HepG2 (cell line): ENCODE measurements around the gene ATRIP. TPM values are rescaled to one million over a fixed set of nuclear protein-coding genes. Genes with fewer than 3 reads are reported as not detected.

ENCODE experiments used
- ATF7-NPFF ChIP-seq: sonication (generic); formaldehyde crosslinking; IDR thresholded peaks from 2 replicates; pipeline ENCODE4 v1.8.1; 2023; ENCODE audit warnings: mild to moderate bottlenecking, low read depth, missing genetic modification reagents, moderate library complexity
- CBX5 ChIP-seq: sonication (generic); formaldehyde crosslinking; IDR thresholded peaks from 2 replicates; pipeline ENCODE4 v1.4.0; 2020; ENCODE audit warnings: missing genetic modification reagents, borderline replicate concordance
- ERF ChIP-seq: IDR thresholded peaks from 2 replicates; pipeline ENCODE4 v1.6.1; 2018; ENCODE audit warnings: missing biosample characterization, missing genetic modification reagents
- ESRRA ChIP-seq: sonication (generic); formaldehyde crosslinking; IDR thresholded peaks from 2 replicates; pipeline ENCODE4 v1.5.1; 2020; ENCODE audit warnings: mild to moderate bottlenecking, low read depth, missing genetic modification reagents
- KDM3A ChIP-seq: IDR thresholded peaks from 2 replicates; pipeline ENCODE4 v1.6.1; 2018; ENCODE audit warnings: low read depth, missing compliant biosample characterization
- KDM4B ChIP-seq: sonication (generic); formaldehyde crosslinking; IDR thresholded peaks from 2 replicates; pipeline ENCODE4 v1.4.0; 2020; ENCODE audit warnings: missing genetic modification reagents
- KDM5B ChIP-seq: sonication (generic); formaldehyde crosslinking; IDR thresholded peaks from 2 replicates; pipeline ENCODE4 v1.4.0; 2020; ENCODE audit warnings: missing genetic modification reagents, mild to moderate bottlenecking, borderline replicate concordance
- MTF2 ChIP-seq: sonication (generic); formaldehyde crosslinking; IDR thresholded peaks from 2 replicates; pipeline ENCODE4 v1.5.0; 2020; ENCODE audit warnings: missing genetic modification reagents, borderline replicate concordance
- THYN1 ChIP-seq: sonication (generic); formaldehyde crosslinking; IDR thresholded peaks from 2 replicates; pipeline ENCODE4 v1.8.1; 2023; ENCODE audit warnings: low read depth, mild to moderate bottlenecking, moderate library complexity, missing genetic modification reagents, borderline replicate concordance
- ZBTB3 ChIP-seq: sonication (generic); formaldehyde crosslinking; IDR thresholded peaks from 2 replicates; pipeline ENCODE4 v1.4.0; 2020; ENCODE audit warnings: low read depth, mild to moderate bottlenecking, moderate library complexity, missing genetic modification reagents, borderline replicate concordance
- ZNF605 ChIP-seq: sonication (generic); formaldehyde crosslinking; IDR thresholded peaks from 2 replicates; pipeline ENCODE4 v1.8.0; 2022; ENCODE audit warnings: mild to moderate bottlenecking, missing genetic modification reagents
- polyA plus RNA-seq, 8 experiments: library from polyadenylated mRNA; depleted of rRNA in 3 of 8; stranded (reverse) in 7 of 8; unstranded in 1 of 8; fragments of >200 nt; fragmentation: Illumina TruSeq in 4 of 8; extraction: Trizol in 4 of 8; gene quantifications; 2 replicates each; pipeline versions ENCODE4 v1.2.1 to v1.2.3, GENCODE V29; 2011 to 2016; ENCODE audit warnings: low read depth in 4 of 8, missing spikeins in 1 of 8, mixed read lengths in 1 of 8; ENCODE audit not compliant: insufficient read depth in 1 of 8
- total RNA-seq, 5 experiments: library from RNA; depleted of rRNA; stranded (reverse); fragments of >200 nt; fragmentation: Illumina TruSeq; extraction: Trizol; gene quantifications; 2 replicates each; pipeline ENCODE4 v1.2.3, GENCODE V29; 2016; ENCODE audit warnings: low read depth in 1 of 5
- TF ChIP-seq, protein P1 (sequence below): sonication (generic); formaldehyde crosslinking; IDR thresholded peaks from 2 replicates; pipeline ENCODE4 v1.4.0; 2020; ENCODE audit warnings: missing genetic modification reagents, borderline replicate concordance
- TF ChIP-seq, protein P2 (sequence below): sonication (generic); formaldehyde crosslinking; IDR thresholded peaks from 2 replicates; pipeline ENCODE4 v1.4.0; 2020; ENCODE audit warnings: missing genetic modification reagents, mild to moderate bottlenecking, borderline replicate concordance
- TF ChIP-seq, protein P3 (sequence below): sonication (generic); formaldehyde crosslinking; IDR thresholded peaks from 2 replicates; pipeline ENCODE4 v1.4.0; 2020; ENCODE audit warnings: missing genetic modification reagents, borderline replicate concordance
- TF ChIP-seq, protein P4 (sequence below): fragments of 450-650 bp; IDR thresholded peaks from 2 replicates; pipeline ENCODE4 v1.6.1; 2017; ENCODE audit warnings: mild to moderate bottlenecking

ATRIP gene
- total and polyA plus RNA-seq, 2 of the 13 experiments (the other 11 are each of a cell fraction or from before 2014, with no cell fraction given) = 5.1 to 12.5 TPM

DNA sequence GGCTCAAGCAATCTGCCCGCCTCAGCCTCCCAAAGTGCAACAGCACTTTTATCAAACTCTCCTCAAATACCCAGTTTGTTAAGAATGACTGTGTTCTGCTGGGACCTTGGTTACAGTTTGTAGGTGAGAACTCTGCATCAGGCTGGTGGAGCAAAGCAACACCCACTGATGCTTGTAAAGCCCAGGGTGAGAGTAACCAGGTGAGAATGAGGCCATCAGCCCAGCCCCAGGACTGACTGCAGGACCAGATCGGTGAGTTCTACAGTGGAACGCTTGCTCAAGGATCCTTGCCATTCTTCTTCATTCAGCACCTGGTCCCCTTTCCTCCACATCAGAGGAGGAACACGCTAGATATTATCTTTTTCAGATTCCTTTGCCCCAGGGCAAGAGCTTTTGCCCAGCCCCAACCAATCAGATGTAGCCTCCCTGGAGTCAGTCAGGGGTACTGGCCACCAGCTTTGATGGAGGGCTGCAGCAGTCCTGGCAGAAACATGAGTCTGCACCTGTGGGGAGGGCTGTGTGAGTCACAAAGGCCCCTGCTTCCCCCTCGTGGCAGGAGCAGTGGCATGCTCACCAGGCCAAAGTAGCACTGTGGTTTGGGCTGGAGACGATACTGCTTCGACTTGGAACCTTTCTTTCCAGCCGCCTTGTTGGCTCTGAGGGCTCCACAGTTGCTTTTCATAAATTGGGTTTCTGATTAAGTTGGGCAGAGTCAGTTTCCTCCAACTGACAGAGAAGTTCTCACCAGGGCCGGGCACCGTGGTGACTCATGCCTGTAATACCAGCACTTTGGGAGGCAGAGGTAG, 60.9 kb downstream of the ATRIP start (continued):
- TF ChIP-seq MTF2 (CRISPR knock-in tag) = no peak
- TF ChIP-seq THYN1 = no peak
- peak; percentile 52; the same call in 1 of the 2 replicates for TF ChIP-seq KDM5B (CRISPR knock-in tag)
- TF ChIP-seq ZBTB3 = no peak
- TF ChIP-seq, protein P1, sequence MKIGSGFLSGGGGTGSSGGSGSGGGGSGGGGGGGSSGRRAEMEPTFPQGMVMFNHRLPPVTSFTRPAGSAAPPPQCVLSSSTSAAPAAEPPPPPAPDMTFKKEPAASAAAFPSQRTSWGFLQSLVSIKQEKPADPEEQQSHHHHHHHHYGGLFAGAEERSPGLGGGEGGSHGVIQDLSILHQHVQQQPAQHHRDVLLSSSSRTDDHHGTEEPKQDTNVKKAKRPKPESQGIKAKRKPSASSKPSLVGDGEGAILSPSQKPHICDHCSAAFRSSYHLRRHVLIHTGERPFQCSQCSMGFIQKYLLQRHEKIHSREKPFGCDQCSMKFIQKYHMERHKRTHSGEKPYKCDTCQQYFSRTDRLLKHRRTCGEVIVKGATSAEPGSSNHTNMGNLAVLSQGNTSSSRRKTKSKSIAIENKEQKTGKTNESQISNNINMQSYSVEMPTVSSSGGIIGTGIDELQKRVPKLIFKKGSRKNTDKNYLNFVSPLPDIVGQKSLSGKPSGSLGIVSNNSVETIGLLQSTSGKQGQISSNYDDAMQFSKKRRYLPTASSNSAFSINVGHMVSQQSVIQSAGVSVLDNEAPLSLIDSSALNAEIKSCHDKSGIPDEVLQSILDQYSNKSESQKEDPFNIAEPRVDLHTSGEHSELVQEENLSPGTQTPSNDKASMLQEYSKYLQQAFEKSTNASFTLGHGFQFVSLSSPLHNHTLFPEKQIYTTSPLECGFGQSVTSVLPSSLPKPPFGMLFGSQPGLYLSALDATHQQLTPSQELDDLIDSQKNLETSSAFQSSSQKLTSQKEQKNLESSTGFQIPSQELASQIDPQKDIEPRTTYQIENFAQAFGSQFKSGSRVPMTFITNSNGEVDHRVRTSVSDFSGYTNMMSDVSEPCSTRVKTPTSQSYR (CRISPR knock-in tag) = no peak
- TF ChIP-seq KDM3A = 0 out of 2 replicates have a peak, but pooled peaks have one; percentile 31
- no peak for TF ChIP-seq ATF7-NPFF (CRISPR knock-in tag)
- peak; percentile 58; the same call in 1 of the 2 replicates for TF ChIP-seq ERF (CRISPR knock-in tag)
- TF ChIP-seq ZNF605 (CRISPR knock-in tag) = peak; percentile 32; the same call in 1 of the 2 replicates
- no peak for TF ChIP-seq ESRRA (CRISPR knock-in tag)
- TF ChIP-seq CBX5 (CRISPR knock-in tag) = peak; percentile 52; the same call in 1 of the 2 replicates
- TF ChIP-seq, protein P2, sequence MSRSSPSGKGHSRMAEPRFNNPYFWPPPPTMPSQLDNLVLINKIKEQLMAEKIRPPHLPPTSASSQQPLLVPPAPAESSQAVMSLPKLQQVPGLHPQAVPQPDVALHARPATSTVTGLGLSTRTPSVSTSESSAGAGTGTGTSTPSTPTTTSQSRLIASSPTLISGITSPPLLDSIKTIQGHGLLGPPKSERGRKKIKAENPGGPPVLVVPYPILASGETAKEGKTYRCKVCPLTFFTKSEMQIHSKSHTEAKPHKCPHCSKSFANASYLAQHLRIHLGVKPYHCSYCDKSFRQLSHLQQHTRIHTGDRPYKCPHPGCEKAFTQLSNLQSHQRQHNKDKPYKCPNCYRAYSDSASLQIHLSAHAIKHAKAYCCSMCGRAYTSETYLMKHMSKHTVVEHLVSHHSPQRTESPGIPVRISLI (CRISPR knock-in tag) = 0 out of 2 replicates have a peak, but pooled peaks have one; percentile 15
- TF ChIP-seq, protein P3, sequence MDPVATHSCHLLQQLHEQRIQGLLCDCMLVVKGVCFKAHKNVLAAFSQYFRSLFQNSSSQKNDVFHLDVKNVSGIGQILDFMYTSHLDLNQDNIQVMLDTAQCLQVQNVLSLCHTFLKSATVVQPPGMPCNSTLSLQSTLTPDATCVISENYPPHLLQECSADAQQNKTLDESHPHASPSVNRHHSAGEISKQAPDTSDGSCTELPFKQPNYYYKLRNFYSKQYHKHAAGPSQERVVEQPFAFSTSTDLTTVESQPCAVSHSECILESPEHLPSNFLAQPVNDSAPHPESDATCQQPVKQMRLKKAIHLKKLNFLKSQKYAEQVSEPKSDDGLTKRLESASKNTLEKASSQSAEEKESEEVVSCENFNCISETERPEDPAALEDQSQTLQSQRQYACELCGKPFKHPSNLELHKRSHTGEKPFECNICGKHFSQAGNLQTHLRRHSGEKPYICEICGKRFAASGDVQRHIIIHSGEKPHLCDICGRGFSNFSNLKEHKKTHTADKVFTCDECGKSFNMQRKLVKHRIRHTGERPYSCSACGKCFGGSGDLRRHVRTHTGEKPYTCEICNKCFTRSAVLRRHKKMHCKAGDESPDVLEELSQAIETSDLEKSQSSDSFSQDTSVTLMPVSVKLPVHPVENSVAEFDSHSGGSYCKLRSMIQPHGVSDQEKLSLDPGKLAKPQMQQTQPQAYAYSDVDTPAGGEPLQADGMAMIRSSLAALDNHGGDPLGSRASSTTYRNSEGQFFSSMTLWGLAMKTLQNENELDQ = no peak
- 0 out of 2 replicates have a peak, but pooled peaks have one; percentile 34 for TF ChIP-seq KDM4B (CRISPR knock-in tag)
- TF ChIP-seq, protein P4, sequence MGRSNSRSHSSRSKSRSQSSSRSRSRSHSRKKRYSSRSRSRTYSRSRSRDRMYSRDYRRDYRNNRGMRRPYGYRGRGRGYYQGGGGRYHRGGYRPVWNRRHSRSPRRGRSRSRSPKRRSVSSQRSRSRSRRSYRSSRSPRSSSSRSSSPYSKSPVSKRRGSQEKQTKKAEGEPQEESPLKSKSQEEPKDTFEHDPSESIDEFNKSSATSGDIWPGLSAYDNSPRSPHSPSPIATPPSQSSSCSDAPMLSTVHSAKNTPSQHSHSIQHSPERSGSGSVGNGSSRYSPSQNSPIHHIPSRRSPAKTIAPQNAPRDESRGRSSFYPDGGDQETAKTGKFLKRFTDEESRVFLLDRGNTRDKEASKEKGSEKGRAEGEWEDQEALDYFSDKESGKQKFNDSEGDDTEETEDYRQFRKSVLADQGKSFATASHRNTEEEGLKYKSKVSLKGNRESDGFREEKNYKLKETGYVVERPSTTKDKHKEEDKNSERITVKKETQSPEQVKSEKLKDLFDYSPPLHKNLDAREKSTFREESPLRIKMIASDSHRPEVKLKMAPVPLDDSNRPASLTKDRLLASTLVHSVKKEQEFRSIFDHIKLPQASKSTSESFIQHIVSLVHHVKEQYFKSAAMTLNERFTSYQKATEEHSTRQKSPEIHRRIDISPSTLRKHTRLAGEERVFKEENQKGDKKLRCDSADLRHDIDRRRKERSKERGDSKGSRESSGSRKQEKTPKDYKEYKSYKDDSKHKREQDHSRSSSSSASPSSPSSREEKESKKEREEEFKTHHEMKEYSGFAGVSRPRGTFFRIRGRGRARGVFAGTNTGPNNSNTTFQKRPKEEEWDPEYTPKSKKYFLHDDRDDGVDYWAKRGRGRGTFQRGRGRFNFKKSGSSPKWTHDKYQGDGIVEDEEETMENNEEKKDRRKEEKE = no peak
